ENCODE results near the gene SGPP2.
"Not testable (repeated sequence)": the region's sequence is repeated elsewhere in the genome, so short reads cannot be mapped to it uniquely, and the experiment has no call there.

The SGPP2 gene

GRCh38 chr2:222424276-222424728 lies at the start of gene SGPP2:
TSS of gene SGPP2 (plus strand) at chr2:222424543. CDS start at chr2:222424603, 60 bp downstream.
- DNase-seq, result peak in 18 of 56 donors; percentile 5 to 60 (median 28)

- no peak for DNase-seq
These were observed 48.5 kb upstream of the SGPP2 start for GRCh38 chr2:222375798-222376197.

- no peak for DNase-seq
These were observed 43.9 kb upstream of the SGPP2 start for GRCh38 chr2:222380456-222380855.

GRCh38 chr2:222381566-222381965 lies 42.8 kb upstream of the SGPP2 start:
- no peak for DNase-seq

- DNase-seq, result no peak
These were observed 41.1 kb upstream of the SGPP2 start for GRCh38 chr2:222383255-222383654.

GRCh38 chr2:222391743-222392285 lies 32.5 kb upstream of the SGPP2 start:
- DNase-seq, result no peak

- no peak for DNase-seq
These were observed 30.5 kb upstream of the SGPP2 start for GRCh38 chr2:222393733-222394267.

GRCh38 chr2:222398446-222398885 lies 25.9 kb upstream of the SGPP2 start:
- DNase-seq, result peak in 23 of 56 donors; percentile 2 to 55 (median 17)

- no peak for DNase-seq
These were observed 25.1 kb upstream of the SGPP2 start for GRCh38 chr2:222399038-222399783.

GRCh38 chr2:222404151-222404905 lies 20.0 kb upstream of the SGPP2 start:
- no peak for DNase-seq

- no peak for DNase-seq
These were observed 15.7 kb upstream of the SGPP2 start for GRCh38 chr2:222408684-222409083.

GRCh38 chr2:222410534-222410933 lies 13.8 kb upstream of the SGPP2 start:
- DNase-seq, result no peak

GRCh38 chr2:222412334-222412733 lies 12.0 kb upstream of the SGPP2 start:
- not testable (repeated sequence) for DNase-seq

- no peak for DNase-seq
These were observed 10.9 kb upstream of the SGPP2 start for GRCh38 chr2:222413295-222413911.

- DNase-seq, result no peak
These were observed 5.6 kb upstream of the SGPP2 start for GRCh38 chr2:222418739-222419138.

GRCh38 chr2:222420508-222420907 lies 3.8 kb upstream of the SGPP2 start:
- DNase-seq, result no peak

GRCh38 chr2:222421626-222422025 lies 2.7 kb upstream of the SGPP2 start:
- no peak for DNase-seq

GRCh38 chr2:222423186-222423585 lies 1.2 kb upstream of the SGPP2 start:
- no peak for DNase-seq

- DNase-seq, result peak in 6 of 56 donors; percentile 3 to 51 (median 28)
These were observed 589 bp upstream of the SGPP2 start for GRCh38 chr2:222423632-222424275.

- DNase-seq, result peak in 28 of 56 donors; percentile 3 to 61 (median 30)
These were observed 657 bp downstream of the SGPP2 start for GRCh38 chr2:222424729-222425671.
